NCI-H345 treated with DMSO at 0.1 percent for 48 hours (cell line): ENCODE results near the gene EXOC3.
"Not testable (repeated sequence)": the region's sequence is repeated elsewhere in the genome, so short reads cannot be mapped to it uniquely, and the experiment has no call there.

Source experiments
- DNase-seq: peaks from one replicate; lab custom pipeline; 2025; ENCODE audit not compliant: unreplicated experiment; lab: John Stamatoyannopoulos, UW

The EXOC3 gene

DNA sequence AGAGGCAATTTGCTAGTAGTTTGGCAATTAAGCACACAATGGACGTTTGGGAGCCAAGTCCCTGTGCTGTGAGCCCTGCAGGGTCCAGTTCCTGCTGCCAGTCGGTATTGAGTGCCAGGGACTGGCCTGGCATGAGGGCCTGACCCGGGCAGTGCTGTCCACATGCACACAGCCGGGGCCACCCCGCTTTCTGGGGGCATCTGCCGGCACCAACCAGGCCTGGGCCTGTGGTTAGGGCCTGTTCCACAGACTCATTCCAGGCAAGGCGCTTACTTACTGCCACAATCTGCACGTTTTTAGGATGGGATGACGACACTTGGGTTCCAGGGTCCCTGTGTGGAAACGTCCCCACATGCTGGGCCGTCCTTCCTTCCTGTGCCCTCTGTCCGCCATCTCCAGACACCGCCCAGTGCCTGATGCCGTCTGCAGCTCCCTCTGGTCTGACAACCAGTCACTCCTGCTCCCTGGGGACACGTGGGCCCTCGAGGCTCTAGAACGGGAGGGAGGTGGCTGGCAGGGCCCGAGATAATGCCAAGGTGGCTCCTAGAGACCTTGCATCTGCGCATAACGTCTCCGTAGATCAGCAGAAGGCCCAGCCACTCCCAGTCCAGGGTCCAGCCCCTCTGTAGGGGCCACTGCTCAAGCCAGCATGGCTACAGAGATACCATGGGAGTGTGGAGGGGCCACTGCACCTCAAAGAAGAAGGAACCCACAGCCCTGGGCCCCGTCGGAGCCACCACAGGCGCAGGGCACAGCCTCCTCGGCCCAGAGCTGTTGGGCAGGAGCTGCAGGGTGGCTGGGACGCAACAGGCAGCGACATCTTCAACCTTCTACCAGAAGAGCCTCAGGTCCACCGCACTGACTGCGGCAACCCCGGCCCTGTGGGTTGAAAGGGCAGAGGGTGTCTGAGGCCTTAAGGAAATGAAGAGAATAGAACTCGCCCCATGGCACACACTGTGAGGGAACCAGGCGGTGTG is 56.5 kb downstream of the EXOC3 start:
- no peak for DNase-seq

DNA sequence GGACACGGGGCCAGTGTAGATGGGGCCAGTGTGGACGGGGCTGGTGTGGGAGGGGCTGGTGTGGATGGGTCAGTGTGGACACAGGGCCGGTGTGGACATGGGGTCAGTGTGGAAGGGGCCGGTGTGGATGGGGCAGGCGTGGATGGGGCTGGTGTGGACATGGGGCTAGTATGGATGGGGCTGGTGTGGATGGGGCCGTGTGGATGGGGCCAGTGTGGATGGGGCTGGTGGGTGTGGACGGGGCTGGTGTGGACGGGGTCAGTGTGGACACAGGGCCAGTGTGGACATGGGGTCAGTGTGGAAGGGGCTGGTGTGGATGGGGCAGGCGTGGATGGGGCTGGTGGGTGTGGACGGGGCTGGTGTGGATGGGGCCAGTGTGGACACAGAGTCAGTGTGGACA is 57.5 kb downstream of the EXOC3 start:
- DNase-seq, result no peak

DNA sequence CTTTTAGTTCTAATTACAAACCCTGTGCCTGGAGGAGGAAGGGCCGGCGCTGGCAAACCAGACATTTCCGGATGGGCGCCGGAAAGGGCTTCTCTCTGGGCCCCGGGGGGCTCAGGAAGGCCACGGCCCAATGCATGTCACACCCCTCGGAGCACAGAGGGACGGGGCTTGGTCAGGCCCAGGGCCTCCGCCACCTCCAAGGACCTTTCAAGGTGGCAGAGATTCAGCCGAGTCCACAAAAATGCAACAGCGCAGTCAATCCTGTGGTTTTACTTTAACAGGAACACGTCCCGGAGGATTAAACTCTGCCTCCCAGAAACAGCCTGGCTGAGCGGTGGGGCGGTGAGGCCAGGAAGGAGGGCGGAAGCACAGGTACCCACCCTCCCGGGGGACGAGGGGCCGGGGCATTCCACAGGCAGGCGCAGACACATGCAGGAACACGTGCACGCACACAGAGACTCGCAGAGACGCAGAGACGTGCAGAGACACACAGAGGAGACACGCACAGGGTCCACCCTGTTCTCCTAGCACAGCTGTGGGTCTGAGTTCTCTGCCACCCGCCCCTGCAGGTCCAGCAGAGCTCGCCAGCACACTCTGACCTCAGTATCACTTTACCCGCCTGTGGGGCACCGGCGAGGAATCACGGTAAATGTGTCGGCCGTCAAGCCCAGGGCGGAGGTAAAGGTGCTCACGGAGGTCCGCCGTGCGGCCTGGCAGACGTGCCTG is 58.3 kb downstream of the EXOC3 start:
- DNase-seq, result no peak

DNA sequence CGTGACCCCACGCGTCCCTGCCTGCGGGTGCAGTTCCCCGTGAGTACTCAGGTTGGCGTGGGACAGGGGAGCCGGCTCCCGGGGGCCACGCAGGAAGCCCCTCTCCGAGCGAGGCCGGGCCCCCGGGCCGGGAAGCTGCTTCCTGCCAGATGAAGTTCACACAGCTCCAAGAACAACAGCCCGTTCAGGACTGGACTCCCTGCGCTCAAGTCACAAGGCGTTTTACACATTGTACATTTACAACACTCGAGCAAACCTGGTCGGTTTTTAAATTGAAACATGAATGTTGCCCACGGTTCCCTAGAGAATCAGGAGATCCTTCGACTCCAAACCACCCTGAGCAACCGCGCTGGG is 58.8 kb downstream of the EXOC3 start:
- no peak for DNase-seq

DNA sequence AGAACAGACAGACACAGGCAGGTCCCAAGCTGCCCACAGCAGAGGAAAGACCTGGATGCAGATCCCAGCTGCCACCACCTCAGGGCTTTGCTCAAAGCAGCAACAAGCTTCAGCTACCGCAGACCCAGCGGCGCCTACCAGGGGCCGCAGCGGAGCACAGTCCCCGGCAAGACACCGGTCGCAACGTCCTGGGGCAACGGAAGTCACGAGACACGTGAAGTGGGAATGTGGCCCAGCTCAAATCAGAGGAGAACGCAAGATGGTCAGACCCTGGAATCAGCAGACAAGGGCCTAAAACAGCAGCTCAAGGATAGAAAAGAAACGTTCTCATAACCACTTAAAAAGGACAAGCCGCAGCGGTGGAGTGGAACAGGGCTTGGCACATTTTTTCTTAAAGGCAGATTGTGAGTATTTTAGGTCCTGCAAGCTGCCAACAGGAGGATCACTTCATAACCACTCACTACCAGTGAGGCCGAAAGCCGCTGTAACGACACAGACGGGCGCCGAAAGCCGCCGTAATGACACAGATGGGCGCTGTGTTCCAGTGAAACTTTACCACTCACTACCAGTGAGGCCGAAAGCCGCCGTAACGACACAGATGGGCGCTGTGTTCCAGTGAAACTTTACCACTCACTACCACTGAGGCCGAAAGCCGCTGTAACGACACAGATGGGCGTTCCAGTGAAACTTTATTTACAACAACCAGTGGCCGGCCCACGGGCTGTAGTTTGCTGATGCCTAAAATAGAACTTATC is 59.5 kb downstream of the EXOC3 start:
- DNase-seq, result no peak

DNA sequence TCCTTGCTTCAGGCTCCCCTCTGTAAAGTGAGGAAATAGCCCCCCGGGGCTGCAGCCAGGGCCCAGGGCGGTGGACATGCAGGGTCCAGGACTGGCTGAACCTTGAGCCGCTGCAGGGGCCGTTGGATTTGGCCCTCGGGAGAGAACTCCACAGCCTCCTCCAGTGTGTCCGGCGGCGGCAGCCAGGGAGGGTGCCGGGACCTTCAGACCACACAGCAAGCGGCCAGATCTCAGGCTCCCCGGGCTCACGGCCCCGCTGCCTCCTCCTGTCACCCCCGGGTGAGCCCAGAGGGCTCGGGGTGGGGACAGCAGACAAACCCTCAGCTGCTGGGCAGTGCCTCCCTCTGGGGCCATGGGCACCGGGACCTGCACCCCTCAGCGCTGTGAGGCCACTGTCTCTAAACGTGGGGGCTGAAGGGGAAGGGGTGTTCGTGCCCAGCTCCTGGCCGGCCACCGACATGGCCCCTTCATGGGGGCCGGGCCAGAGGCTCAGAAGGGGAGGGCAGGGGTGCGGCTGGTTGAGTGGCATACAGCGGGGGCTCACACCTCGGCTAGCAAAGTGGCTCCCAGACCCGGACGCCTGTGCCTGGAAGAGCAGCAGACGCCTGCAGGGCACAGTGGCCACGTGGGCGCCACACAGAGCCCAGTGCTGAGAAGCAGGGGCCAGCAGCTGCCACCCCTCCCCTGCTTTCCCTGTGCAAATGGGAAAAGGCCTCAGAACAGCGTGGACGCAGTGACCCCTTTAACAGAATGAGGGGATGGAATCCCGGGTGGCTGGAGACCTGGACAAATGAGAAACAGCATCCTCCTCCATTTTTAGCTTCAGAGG is 61.6 kb downstream of the EXOC3 start:
- DNase-seq, result no peak

DNA sequence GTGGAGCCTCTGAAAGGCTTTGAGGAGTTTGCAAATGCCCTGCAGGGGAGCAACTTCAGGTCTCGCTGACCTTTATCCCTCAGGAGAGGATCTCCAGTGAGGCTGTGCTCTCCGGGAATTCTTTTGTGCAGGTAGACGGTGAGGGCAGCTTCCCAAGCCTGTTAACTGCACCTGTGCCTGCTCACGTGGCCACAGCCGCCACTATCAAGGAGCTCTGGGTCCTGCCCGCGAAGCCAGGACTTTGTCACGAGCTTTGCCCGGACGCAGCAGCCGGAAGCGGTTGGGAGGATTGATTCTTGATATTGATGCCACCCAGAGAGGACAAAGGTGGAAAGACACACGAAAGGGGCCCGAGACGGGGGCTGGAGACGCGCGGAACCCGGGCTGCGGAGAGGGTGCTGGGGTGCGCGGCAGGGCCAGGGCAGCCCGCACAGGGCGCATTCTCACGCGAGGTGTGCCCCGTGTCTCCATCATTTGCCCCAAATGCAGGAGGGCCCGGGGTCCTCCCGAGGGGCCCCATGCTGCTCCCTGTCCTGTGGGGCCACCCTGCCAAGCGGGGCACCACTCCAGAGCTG is 63.1 kb downstream of the EXOC3 start:
- DNase-seq, result no peak

DNA sequence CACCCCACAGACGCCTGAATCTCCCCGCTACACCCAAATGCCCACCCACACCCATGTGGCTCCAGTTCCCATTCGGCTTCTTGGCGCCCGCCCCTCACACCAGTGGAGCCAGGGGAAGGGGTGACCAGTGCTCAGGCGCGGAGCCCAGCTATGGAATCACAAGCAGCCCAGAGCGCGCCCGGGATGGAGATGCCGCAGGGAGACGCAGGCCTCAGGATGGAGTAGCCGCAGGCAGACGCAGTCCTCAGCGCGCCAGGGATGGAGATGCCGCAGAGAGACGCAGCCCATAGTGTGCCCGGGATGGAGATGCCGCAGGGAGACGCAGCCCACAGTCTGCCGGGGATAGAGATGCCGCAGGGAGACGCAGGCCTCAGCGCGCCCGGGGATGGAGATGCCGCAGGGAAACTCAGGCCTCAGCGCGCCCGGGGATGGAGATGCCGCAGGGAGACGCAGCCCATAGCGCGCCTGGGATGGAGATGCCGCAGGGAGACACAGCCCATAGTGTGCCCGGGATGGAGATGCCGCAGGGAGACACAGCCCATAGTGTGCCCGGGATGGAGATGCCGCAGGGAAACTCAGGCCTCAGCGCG is 65.1 kb downstream of the EXOC3 start:
- DNase-seq, result not testable (repeated sequence)

DNA sequence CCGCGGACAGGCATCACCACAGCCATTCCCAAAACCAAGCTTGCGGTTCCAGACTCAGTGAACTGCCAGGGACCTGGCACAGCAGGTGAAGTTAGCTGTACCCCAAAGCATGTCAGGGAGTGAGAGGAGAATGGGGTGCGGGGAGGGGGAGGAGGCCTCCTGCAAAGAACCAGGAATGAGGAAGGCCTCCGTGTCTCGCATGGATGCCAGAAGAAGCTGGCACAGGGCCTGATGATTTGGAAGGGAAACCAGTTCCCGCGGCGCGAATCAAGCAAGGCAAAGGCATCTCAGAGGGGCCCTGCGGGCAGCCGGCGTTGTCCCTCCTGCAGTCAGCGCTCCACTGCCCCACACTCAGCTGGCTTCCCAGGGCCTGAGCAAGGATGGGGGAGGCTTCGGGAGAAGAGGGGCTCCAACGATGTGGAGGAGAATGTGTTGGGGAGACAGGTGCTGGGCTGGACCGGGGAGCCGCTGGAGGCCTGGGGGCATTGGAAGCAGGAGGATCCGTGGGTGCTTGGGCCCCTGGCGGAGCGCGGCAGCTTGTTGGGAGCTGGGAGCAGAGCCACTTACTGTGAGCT is 66.7 kb downstream of the EXOC3 start:
- DNase-seq, result no peak

DNA sequence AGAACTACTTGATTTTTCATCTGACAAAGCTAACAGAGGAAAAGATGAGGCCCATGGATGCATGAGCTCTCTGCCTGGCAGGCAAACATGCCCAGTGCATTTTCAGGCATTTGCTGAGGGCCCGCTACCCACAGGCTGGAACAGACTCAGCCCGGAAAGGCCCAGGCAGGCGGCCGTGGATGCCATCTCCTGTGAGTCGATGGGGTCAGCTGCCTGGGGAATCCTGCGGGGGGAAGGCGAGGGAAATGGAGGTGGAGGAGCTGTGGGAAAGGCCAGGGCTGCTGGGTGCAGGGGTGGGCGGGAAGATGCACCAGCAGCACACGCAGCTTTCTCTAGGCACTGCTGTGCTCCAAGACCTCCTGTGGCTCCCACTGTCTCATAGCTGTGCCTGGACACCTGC is 67.5 kb downstream of the EXOC3 start:
- DNase-seq, result no peak

DNA sequence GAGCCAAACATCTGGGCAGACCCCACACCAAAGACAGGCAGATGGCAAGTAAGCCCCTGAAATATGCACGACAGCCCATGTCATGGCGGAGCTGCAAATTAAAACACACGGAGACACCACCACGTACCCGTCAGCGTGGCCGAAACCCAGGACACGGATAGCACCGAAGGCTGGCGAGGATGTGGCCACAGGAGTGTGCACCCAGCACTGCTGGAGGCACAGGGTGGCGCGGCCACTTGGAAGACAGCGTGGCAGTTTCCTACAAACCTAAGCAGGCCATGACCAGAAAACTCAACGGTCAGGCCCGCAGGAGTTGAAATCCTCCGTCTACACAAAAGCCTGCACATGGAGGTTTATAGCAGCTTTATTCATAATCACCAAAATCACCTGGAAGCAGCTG is 68.5 kb downstream of the EXOC3 start:
- DNase-seq, result no peak

DNA sequence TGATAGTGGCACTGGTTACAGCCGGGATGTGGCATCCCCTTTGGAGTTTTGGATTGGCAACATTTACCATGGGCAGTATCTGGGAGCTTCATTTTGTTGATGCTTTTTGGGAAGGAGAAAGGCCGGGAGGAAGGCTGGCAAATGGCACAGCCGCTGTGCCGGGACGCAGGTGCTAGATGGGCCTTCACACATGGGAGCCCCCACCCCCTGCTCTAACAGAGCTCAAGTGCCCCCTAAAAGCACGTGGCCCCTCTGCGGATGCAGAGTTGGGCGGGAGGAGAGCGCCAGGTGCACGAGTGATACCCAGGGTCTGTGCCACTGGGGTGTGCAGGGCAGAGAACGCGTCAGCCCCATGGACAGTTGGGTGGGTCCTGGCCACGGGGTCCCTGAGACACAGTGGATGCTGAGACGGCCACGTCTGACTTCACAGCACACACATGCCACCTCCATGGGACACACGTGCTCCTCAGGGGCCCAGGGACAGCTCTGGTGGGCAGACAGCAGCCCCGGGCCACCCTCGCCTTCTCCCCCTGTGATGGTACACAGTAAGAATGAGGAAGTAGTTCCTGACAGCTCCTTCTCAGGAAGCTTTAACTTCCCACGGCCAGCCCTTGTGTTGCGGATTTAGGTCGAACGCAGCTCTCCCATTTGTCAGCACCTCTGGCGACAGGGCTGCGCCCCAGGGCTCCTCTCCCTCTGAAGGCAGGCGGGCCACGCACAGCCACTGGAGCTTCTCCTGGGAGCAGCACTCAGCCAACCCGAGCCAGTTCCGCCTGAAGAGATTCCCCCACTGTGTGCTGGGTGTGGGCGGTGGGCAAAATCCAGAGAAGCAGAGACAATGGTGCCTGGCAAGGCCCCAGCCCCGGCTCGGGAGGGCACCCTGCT is 70.5 kb downstream of the EXOC3 start:
- no peak for DNase-seq

DNA sequence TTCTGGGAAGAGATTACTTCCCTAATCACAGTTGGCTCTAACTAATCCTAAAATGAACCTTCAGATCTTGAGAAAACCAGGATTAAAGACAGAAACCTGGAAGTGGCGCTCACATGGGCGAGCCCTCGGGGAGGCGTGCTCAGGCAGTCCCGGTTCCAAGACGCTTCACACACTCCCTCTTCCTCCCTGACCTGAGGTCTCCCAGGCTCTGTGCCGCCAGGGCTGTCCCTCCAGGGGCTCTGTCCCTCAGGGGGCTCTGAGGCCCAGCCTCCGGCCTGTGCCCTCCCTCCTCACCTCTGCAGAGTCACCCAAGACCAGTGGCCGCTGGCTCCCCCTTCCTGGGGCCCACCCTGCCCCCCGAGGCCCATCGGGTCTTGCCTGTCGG is 71.1 kb downstream of the EXOC3 start:
- no peak for DNase-seq

DNA sequence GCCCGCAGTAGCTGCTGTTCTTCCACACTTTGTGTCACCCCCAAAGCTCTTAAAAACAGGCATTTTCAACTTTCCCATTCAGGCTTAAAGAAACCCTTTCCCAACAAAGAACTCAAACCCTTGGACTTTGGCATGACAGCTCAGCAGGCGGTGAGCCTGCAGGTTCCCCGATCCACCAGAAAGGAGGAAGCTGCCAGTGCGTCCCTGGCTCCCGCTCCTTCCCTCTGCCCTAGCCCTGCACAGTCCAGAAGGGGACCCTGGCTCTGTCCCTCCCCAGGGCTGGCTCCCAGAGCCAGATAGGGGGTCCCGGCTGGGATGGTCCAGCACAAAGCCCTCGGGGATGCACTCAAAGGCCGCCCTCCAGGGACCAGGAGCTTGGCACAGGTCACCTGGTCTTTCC is 71.7 kb downstream of the EXOC3 start:
- DNase-seq, result no peak

DNA sequence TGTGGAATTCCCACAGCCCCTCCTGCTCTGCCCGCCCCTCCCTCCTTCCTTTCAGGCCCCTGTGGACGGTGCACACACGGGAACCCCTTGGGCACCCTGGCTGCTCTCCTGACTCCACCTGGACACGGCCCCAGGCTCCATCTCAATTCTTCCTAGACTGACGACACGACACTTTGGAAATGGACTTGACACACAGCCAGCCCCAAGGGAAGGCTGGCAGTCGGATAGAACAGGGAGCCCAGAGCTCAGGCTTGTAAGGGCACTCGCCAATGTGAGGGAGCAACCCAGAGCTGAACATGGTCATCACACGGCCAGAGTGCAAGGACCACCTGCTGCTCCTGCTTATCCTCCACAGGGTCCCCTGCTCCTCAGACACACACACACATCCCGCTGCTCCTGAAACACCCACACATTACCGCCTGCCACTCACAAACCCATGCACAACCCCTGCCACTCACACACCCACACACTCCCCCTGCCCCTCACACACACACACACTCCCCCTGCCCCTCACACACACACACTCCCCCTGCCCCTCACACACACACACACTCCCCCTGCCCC is 72.4 kb downstream of the EXOC3 start:
- DNase-seq, result no peak

DNA sequence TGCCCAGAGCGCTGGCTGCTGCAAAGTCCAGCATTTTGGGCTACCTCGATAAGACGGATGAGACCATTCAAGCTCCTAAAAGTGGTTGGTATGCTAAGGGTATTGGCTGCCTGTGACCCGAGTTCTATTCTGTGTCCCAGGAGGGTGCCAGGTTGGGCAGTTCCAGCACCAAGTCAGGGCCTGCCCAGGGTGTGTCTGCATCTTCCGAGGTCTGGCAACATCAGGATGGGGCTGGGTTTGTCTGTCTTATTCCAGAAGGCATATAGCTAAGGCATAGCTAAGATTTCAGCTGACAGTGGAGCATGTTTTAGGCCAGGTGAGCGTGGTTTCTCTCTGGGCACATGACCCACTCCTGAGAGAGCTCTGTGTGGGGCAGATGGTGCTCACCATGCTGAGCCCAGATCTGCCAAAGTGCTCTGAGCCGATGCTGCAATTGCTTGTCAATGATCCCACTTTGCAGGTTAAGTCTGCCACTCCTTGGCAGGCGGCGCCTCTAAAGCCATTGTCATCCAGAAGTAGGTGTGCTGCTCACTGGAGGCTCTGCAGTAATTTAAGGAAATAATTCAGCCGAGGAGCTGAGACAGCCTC is 73.5 kb downstream of the EXOC3 start:
- no peak for DNase-seq
